Pons (tissue), 1 donor: ENCODE results near the gene INPP5J.
A peak's percentile ranks its signal among the peaks of the same experiment; 100 is the strongest.
"Not testable (repeated sequence)": the region's sequence is repeated elsewhere in the genome, so short reads cannot be mapped to it uniquely, and the experiment has no call there.

Source experiments
- DNase-seq: peaks from one replicate; pipeline ENCODE4 v3.0.0-alpha.2; 2016; ENCODE audit warnings: low spot score

The INPP5J gene

GRCh38 chr22:31100762-31101525 is 21.8 kb upstream of the INPP5J start:
- no peak for DNase-seq

- no peak for DNase-seq
These were observed 20.2 kb upstream of the INPP5J start for GRCh38 chr22:31102441-31103081.

- DNase-seq: no peak
These were observed 19.7 kb upstream of the INPP5J start for GRCh38 chr22:31103111-31103510.

GRCh38 chr22:31103899-31104694 is 18.7 kb upstream of the INPP5J start:
- no peak for DNase-seq

DNA sequence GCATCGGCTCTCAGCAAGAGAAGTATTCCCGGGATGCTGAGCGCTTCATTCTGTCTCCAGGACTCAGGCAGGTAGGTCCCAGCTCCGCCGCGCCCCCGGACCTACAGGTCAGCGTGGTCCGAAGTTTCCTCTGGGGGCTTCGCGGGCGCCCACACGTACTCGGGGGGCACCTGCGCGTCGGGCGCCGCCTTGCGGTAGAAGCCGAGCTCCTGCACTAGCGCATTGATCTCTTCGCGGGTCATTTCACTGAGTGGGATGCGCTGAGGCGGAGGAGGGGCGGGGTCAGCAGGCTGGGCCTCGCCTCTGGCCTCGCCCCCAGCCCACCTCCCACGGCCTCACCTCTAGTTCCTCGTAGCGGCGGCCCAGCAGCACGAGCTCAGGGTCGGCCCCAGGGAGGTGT is 17.9 kb upstream of the INPP5J start:
- DNase-seq: no peak

DNA sequence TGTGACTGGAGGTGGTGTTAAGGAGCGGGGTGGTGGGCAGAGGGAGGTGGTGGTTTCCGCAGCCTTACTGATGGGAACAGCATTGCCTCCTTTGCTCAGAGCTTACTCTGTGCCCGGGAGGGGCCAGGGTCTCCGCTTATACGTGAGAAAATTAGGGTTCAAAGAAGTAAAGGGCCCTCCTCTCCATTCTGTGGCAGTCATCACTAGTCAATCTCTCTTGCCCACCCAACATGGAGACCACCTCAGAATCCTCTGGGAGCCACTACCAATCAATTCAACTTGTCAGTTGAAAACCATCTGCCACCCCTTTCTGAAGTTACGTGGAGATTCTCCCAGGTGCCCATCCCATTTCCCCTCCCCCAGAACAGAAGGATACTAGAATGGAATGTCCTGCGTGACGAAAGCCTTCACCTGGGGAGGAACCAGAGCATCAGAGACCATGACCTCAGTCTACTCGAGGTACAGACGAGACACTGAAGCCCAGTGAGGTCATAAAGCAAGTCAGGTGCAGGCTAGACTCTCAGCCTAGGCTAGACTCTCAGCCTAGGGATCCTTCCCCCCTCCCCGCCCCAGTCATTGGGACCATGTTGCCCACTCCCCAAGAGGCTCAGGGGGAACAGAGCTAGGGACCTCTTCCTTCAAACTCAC is 17.4 kb upstream of the INPP5J start:
- no peak for DNase-seq

DNA sequence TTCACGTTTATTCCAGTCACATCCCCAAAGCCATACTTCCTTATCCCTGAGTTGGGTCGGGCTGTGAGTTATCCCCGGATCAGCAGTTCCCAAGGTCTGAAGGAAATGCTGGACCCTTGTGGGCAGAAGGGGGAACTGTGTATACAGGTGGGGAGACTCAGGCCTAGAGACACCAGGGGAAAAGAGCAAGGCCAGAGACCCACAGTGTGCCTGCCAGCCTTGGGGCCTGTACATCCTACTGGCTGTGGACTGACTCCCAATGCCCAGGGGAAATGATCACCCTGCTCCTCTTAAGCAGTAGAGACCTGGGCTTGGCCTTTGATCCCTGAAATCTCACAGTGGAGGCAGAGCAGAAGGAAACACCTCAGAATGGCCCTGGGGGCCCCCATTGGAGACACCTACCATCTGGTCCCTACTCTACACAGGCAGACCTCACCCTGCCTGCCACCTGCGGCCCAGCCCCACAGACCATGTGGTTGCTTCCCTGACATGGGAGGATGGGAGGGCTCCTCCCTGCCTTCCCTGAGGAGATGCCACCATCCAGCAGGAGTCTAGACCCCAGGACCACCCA is 16.7 kb upstream of the INPP5J start:
- DNase-seq: no peak

DNA sequence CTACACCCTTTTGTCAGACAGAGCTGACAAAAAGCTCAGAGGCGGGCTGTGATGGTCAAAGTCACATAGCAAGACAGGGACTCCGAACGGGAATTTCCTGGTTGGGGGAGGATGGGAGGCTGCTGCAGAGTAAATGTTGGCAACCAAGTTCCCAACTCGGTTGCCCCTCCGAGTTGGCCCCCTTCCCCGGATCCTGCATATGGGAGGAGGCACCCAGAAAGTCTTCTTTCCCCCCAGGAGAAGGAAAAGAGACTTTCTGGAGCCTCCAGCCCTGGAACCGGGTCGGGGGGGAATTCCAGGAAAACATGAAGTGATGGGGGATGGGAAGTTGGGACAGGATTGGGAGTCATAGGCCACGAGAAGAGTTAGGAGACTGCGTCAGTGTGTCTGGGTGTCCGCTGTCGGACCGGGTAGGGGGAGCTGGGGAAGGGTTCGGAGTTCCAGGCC is 16.0 kb upstream of the INPP5J start:
- DNase-seq: no peak

GRCh38 chr22:31107178-31107893 is 15.4 kb upstream of the INPP5J start, which contains the start of gene SELENOM:
SELENOM (minus strand) TSS chr22:31107568; CDS start chr22:31107505, 63 bp downstream.
- peak; percentile 94 for DNase-seq

DNA sequence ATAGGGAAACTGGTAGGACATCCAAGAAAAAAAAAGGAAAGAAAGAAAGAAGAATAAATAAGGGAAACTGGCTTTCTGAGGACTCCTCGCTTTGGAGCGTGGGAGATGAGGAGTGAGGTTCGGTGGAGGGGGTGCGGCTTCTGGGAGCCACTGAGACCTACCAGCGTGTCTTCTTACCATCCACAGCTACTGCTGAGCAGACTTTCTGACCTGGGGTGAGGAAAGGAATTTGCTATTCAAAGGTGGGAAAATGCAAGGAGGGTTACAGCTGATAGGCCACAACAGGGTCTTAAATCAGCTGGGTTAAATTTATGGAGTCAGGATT is 14.9 kb upstream of the INPP5J start:
- DNase-seq: no peak

GRCh38 chr22:31112547-31113091 is 10.1 kb upstream of the INPP5J start:
- not testable (repeated sequence) for DNase-seq

- no peak for DNase-seq
These were observed 4.5 kb upstream of the INPP5J start for GRCh38 chr22:31118046-31118820.

DNA sequence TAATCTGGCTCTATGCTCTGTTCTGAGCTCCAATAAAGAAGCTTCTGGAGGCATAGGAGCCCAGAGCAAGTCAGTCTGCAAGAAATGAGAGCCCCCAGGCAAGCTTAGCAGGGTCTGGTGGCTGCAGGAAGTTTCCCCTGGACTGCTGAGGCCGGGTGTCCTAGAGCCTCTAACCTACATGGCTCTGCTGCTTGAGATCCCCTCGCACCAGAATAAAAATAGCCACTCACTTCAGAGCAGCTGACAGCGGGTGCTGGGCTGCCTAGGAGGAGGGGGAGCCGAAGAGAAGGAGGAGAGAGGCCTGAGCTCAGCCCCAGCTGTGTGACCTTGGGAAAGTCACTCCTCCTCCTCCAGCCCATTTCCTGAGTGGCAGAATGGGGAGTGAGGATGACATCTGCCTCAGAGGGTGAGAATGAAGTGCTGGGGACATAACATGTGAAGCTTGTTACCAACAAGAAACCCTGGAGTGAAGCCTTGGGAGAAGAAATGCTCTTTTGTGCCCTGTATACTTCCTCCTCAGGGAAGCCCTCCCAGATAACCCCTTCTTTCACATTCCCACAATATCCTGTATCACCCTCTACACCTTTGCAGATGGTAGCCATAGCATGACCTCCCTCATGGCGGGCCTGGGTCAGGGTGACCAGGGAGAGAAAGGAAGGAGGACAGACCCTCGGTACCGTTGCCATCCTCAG is 3.6 kb upstream of the INPP5J start:
- DNase-seq: no peak

GRCh38 chr22:31120230-31120629 is 2.5 kb upstream of the INPP5J start:
- DNase-seq: no peak

DNA sequence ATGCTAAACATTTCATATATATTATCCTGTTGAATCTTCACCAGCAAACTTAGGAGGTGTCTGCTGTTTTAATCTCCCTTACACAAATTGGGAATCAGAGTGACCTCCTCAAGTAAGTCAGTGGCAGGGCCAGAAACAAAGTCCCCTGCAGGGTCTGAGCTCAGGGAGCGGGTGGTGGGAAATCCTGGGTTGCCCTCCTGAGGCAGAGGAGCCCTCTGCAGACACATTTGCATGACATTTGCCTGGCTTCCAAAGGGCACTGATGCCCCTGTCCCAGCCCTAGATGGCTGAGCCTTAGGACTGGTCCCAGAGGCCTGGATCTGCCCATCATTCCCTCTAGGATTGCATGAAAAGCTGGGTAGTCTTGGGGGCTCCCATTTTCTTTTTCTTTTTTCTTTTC is 2.1 kb upstream of the INPP5J start:
- DNase-seq: no peak

GRCh38 chr22:31121403-31121802 is 1.4 kb upstream of the INPP5J start:
- no peak for DNase-seq

GRCh38 chr22:31122196-31122531 is 602 bp upstream of the INPP5J start:
- no peak for DNase-seq

GRCh38 chr22:31123292-31123602 is 481 bp downstream of the INPP5J start:
- no peak for DNase-seq

- DNase-seq: no peak
These were observed 1.5 kb downstream of the INPP5J start for GRCh38 chr22:31124290-31124689.
